Epithelial cell of proximal tubule (primary cell): Measurements from ENCODE around the gene ZC3H4. TPM values are rescaled to one million over a fixed set of nuclear protein-coding genes. Genes with fewer than 3 reads are reported as not detected.
"Not testable (repeated sequence)": the region's sequence is repeated elsewhere in the genome, so short reads cannot be mapped to it uniquely, and the experiment has no call there.

Experiments used
- DNase-seq: peaks from one replicate; pipeline ENCODE4 v3.0.0-alpha.2; 2011; ENCODE audit warnings: low read depth
- H3K4me3 ChIP-seq: 2 replicates; pipeline ENCODE4 v1.5.1; 2011; ENCODE audit warnings: low read depth, mild to moderate bottlenecking, low read length
- CTCF ChIP-seq: conservative IDR thresholded peaks from 2 replicates; pipeline ENCODE4 v1.5.1; 2012; ENCODE audit warnings: low read depth, mild to moderate bottlenecking, low read length
- total RNA-seq: library from RNA; depleted of rRNA; stranded (reverse); fragments of >200 nt; gene quantifications from 2 replicates; pipeline ENCODE4 v1.2.3, GENCODE V29; 2015

ZC3H4 gene
- total RNA-seq, 1 donor from 2014 or later, result 18.3 TPM

GRCh38 chr19:47144630-47145029 is 31.1 kb upstream of the ZC3H4 start:
- H3K4me3 ChIP-seq, result no peak overlapping the region
- no peak for TF ChIP-seq CTCF
- no peak for DNase-seq

DNA sequence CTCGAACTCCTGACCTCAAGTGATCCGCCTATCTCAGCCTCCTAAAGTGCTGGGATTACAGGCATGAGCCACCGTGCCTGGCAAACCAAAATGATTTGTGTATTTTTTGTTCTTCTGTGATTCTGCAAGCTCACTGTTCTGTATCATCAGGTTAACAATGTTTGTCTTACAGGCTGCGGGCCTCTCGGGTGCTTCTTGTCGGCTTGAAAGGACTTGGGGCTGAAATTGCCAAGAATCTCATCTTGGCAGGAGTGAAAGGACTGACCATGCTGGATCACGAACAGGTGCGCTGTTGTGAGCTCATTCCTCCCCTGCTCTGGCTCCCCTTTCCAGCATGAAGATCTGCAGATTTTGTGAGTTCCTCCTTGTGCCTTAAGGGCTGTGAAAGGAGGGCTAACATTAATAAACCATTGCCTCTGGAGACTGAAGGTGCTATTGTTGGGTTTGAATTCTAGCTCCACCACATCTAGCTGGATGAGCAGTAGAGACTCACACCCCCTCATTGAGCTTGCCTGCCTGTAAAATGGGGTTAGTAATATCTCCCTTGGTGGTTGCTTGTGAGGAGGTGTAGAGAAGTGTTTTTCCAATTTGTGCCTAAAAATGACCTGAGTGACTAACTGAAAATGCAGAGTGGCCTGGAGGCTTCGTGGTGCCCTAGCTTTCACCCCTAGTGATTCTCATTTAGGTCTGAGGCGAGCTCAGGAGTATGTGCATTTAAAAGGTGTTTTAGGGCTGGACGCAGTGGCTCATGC is 29.9 kb upstream of the ZC3H4 start:
- H3K4me3 ChIP-seq, result no peak overlapping the region
- no peak for DNase-seq
- no peak for TF ChIP-seq CTCF

GRCh38 chr19:47142779-47143178 is 29.2 kb upstream of the ZC3H4 start:
- DNase-seq, result no peak
- no peak for TF ChIP-seq CTCF
- no peak overlapping the region for H3K4me3 ChIP-seq

DNA sequence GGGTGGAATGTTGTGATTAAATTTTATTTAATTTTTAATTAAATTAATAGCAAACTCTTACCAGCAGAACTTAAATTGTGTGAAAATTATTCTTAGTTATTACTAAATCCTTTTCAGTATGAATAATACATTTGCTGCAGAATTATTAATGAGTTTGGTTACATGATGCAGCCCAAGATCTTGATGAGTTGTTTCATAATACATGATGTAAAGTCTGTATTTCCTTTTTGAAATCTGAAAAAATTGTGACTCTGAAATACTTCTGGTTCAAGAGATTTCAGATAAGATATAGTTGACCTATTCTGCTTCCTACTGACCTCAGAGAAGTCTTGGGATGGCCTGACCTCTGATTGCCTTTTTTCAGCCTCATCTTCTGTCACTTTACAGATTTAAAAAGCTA is 28.1 kb upstream of the ZC3H4 start:
- no peak overlapping the region for H3K4me3 ChIP-seq
- no peak for TF ChIP-seq CTCF
- no peak for DNase-seq

DNA sequence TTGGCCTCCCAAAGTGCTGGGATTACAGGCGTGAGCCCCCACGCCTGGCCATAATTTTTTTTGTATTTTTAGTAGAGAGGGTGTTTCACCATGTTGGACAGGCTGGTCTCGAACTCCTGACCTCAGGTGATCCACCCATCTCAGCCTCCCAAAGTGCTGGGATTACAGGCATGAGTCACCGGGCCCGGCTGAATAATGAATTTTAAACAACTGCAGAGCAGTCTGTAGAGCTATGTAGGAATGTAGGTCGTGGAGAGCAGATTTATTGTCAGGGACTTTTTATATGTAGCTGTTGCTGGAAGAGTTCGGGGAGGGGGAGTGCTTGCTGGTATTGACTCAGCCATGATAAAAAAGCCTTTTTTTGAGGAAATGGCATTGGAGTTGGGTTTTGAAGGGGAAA is 27.7 kb upstream of the ZC3H4 start:
- H3K4me3 ChIP-seq, DNase-seq: not testable (repeated sequence)

GRCh38 chr19:47135156-47135555 is 21.6 kb upstream of the ZC3H4 start:
- no peak for DNase-seq
- TF ChIP-seq CTCF, result no peak
- H3K4me3 ChIP-seq, result no peak overlapping the region

DNA sequence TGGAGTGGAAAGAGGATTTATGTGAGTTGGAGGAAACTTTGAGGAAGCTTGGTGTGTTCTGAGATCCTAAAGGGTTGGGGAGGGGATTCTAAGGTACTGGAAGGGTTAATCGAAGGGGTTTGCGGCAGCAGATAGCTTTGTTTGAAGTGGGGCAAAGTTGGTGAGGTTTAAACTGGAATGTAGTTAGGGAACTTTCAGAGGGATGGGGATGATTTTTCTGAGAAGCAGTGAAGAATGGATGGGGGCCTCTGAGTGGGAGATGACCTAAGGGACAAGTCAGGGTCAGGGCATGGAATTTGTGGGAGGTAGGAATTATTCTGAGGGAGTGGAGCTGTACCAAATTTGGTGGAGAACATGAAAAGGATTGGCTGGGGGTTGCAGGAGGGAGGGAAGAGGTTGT is 21.0 kb upstream of the ZC3H4 start:
- DNase-seq, result no peak
- no peak overlapping the region for H3K4me3 ChIP-seq
- TF ChIP-seq CTCF, result no peak

DNA sequence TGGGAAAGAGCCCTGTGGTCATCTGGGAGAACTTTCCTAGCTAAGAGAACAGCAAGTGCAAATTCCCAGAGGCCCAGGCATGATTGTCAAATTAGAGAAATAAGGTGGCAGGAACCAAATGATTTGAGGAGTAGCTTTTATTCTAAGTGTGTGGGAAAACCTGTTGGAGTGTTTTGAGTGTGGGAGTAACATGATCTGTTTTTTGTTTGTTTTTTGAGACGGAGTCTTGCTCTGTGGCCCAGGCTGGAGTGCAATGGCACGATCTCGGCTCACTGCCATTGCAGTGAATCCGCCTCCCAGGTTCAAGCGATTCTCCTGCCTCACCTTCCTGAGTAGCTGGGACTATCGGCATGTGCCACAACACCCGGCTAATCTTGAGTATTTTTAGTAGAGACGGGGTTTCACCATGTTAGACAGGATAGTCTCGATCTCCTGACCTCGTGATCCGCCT is 19.5 kb upstream of the ZC3H4 start:
- no peak for DNase-seq
- no peak overlapping the region for H3K4me3 ChIP-seq

More for the DNA sequence above, 19.5 kb upstream of the ZC3H4 start:
- no peak for TF ChIP-seq CTCF
